HuH-7 (cell line): Measurements from ENCODE around the gene GPSM3.
"Not testable (repeated sequence)": the region's sequence is repeated elsewhere in the genome, so short reads cannot be mapped to it uniquely, and the experiment has no call there.

ENCODE experiments used
- DNase-seq: peaks from one replicate; pipeline ENCODE4 v3.0.0; 2011; ENCODE audit warnings: low spot score

Gene GPSM3, protein sequence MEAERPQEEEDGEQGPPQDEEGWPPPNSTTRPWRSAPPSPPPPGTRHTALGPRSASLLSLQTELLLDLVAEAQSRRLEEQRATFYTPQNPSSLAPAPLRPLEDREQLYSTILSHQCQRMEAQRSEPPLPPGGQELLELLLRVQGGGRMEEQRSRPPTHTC

DNA sequence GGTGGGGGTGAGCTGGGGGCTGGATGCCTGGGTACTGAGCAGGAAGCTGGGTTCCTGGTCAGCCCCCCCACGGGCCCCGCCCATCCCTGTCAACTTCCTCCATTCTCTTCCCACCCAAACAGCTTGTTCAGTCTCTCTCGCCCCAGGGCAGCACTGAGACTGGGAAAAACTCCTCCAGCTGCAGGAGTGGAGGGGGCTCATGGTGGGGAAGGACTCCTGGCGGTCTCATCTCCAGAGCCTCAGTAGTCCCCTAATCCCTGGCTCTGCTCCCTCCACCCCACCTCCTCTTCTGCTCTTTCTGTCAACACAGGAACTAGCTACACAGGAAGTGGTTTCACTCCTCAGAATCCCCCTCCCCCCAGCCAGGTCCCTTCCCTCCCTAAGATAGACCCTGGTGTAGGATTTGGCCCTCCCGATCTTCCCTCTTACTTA is at the start of gene GPSM3:
GPSM3 (minus strand) TSS at position 36 of the 432 bp plus-strand sequence. CDS start 130 bp downstream, outside the sequence.
- DNase-seq: no peak

DNA sequence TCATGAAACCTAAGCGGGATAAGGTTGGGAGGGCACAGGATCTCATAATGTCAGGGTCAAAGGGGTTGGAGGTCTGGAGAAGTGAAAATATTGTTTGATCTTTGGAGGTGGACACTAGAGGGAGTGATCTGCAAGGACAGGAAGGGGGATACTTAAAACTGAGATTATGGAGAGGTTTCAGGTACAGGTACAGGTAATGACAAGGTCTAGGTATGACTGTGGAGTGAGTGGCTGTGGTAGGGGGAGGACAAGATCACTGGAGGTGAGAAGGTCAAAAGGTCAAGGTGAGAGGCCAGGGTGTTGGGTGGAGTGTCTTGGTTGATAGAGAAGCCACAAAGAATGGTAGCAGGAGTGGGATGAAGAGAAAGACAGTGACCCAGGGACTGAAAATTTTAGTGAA is 48.2 kb upstream of the GPSM3 start:
- DNase-seq: no peak

DNA sequence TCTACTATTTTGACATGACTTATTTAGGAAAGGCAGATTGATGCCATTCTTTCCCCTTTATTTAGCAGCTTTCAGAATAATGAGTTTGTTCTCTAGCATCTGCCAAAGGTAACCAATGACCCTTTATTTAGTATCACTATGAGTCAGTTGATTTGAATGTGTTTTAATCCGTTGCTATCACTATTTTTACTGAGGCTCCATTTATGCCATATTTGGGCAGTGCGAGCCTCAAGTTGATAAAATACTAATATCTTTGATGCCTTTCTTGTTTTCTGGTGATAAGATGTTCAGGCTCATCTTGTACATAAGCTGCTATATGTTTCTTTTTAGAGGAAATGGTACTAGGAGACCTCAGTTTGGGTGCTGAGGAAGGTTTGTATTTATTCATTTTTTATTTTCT is 47.0 kb upstream of the GPSM3 start:
- no peak for DNase-seq

DNA sequence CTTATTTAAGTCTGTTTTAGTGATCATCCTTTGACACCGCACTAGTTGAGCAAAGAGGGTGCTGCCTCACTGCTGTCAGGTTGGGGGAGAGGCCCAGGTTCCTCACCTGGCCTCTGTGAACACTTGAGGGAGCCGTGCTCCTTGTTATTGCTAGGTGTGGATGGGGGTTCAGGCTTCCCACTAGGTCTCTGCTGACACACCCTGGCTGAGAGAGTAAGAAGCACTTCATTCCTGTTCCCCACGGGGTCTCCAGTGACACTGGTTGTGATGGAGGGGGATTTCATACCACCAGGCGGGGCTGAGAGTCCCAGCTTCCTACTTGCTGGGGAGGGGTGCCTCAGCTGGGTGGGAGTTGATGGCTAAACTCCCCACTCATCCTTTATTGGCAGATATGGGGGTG is 42.5 kb upstream of the GPSM3 start:
- DNase-seq: no peak

DNA sequence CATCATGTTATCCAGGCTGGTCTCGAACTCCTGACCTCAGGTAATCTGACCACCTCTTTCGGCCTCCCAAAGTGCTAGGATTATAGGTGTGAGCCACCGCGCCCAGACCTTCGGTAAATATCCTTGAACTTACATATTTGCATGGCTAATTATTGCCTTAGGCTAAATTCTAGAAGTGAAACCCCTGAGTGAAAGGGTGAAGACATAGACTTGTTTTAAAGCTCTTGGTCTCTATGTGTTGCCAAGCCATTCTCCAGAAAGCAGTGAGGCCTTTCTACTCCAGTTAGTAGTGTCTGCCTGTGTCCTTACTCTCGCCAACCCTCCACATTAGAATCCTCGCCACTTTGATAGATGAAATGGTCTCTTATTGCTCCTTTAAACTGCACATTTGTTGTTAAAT is 34.0 kb upstream of the GPSM3 start:
- DNase-seq: no peak

DNA sequence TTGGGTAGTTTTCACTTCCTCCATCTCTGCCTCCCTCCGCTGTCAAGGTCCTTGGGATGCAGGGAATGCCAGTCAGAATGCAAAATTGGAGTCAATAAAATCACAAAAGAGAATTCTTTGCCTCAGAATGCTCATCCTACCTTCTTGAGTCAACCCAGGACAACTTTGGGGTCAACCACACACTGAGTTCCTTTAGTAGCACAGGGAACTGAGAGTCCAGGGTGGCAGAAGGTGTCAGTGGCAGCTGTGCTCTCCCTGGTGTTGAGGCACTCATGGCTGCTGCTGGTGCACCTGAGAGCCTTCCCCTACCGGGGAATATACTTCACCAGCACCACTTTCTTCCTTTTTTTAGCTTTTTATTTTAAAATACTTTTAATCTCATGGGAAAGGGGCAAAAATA is 32.3 kb upstream of the GPSM3 start:
- no peak for DNase-seq

DNA sequence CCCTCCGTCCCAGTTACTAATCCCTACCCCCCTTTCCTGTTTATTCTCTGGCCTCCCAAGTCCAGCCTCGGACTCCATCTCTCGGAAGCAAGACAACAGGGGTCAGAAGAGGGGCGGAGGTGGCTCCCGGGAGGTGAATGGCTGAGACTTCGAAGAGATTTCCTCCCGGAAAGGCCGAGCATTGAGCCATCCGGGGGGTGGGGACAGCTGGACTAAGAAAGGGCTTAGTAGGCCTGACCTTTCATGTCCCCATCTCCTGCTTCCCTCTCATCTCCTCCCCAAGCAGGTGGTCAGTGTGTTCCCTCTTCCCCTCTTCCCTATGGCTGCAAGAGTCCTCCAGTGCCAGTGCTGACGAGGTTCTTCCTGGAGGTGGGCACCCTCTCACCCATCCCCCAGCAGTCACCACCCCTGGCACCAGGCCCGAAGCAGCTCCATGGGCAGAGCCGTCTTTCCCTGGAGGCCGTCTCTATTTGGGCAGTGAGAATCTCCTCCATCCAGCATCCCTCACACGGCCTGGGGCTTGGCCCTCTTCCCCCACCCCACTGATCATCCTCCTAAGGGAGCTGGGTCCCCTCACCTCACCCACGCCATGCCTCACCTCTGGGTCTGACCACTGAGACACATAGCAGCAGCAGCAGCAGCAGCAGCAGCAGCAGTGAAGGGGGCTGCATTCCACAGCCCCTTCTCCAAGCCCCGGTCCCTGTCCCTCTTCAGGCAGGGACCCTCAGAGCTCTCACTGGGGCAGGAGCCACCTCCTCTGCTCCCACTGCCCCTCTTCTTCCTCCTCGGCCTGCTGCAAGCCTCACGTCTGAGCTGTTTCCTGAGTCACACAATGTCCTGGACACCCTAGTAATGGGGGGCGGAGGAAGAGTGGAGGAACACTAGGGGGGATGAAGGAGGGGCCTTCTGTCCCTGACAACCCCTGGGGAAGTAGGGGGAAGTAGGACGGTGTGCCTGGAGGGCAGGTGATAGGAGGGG is 31.1 kb upstream of the GPSM3 start, which contains the start of gene NOTCH4:
NOTCH4 (minus strand) TSS at position 810 of the 978 bp plus-strand sequence; CDS start at position 671, 139 bp downstream.
- DNase-seq: no peak

DNA sequence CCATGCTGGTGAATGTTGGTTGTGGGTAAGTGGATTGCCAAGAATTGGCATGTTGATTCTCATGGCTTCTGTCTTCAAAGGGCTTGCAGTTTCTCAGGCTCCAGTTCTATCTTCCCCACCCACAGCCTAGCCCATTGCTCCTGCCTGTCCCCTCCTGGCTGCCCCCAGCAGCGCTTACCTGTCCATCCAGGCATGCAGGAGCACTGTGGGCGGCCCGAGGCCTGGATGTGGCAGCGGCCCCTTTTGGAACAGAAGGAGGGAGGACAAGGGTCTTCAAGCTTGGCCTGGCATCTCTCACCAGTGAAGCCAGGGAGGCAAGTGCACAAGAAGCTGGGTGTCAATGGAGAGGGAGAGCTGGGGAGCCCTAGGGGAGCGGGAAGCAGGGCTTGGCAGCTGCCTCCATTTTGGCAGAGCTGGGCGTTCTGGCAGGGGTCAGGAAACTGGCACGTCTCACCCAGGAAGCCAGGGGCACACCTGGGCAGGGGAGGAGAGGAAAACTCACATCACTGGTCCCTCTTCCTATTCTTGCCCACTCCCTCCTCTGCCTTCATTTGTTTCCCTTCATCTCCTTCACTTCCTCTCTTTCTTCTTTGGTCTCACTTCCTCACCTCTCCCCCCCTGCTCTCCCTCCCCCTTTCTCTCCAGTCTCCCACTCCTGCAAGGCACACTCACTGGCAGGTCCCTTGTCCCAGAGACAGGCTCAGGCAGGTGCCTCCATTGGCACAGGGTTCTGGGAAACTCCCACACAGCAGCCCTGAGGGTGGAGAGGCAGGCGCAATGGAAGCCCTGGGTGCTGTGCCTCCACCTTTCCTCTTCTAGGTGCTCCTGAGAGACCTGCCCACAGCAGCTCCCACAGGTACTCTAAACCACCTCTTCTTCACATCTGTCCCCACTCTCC is 30.1 kb upstream of the GPSM3 start:
- DNase-seq: no peak

DNA sequence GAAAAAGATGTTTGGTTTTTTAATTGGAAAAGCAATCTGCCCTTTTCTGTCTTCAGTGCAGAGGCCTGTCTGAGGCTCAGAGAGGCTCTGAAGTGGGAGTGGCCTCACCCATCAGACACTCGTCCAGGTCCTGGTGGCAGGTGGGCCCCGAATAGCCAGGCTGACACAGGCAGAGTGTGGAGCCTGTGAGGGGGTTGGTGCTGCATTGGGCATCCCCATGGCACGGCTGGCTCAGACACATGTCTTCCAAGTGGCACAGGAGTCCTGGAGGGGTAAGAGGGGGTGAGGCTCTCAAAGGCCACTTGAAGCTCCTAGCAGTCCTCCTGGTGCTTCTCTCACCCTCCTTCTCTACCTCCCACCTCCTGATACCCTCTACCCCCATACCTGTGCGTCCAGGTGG is 27.6 kb upstream of the GPSM3 start:
- no peak for DNase-seq

DNA sequence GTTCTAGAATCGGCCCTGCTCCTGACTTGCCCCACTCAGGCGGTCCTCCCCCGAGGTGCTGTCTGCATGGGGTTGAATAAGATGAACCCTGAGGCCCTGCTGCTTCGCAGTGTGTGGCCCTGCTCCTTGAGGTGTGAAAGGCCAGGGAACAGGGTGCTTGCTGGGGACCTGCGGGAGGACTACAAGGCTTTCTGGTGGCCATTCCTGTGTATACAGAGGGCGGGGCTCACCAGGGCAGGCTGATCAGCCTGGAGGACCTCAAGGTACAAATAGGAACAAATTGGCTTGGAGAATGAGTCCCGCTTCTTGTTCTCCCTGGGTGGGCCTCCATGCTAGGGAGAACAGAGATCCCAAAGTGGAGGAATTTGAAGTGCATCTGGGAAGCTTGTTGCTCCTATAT is 25.7 kb upstream of the GPSM3 start:
- no peak for DNase-seq

DNA sequence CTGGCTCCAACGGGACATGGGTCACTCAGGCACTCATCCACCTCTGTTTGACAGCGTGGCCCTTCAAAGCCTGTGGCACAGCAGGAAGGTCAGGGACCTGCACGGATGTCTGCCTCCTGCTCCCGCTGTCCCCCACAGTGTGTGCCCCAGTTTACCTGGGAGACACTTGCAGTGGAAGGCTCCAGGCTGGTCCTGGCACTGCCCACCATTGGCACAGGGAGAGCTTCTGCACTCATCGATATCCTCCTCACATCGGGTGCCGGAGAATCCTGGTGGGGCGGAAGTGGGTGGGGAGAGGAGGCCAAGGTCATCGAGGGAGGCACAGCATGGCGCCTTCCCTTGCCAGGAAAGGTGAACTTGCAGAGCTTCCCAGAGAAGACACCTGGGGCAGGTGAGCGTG is 24.6 kb upstream of the GPSM3 start:
- DNase-seq: no peak

DNA sequence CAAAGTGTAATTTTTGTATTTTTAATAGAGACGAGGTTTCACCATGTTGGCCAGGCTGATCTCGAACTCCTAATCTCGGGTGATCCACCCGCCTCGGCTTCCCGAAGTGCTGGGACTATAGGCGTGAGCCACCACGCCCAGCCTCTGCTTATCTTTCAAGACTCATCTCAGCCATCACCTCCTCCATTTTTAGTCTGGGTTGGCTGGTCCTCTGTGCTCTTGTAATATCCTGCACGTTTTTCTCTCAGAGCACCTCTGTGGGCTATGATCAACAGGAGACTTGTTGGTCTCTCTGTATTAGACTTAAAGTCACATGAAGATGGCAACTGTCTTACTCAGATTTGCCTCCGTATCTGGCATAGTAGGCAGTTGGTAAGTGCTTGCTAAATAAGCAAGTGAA is 23.8 kb upstream of the GPSM3 start:
- no peak for DNase-seq

DNA sequence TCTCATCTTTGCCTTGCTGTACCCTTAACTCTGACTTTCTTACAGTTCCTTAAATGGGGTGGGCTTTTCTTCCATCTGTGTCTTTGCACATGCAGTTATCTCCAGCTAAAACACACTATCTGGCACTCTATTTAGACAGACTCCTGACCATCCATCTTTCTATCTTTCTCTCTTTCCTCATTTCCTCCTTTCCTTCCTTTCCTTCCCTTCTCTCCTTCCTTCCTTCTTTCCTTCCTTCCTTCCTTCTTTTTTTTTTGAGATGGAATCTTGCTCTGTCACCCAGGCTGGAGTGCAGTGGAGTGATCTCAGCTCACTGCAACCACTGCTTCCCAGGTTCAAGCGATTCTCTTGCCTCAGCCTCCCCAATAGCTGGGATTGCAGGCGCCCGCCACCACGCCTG is 23.2 kb upstream of the GPSM3 start:
- DNase-seq: no peak

DNA sequence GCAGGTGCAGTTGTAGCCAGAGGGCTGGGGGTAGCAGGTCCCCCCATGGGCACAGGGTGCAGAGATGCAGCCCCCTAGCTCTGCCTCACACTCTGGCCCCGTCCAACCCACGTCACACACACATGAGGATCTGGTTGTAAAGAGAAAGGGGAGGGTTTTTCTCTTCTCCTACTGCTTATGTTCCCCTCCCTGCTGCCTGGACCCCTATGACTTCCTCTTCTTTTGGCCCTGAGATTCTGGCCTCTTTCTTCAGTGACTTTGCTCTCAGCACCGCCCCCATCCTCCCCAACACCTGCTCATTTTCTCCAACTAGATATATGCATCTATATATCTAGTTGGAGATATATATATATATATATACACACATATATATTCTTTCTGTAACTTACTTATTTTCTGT is 21.7 kb upstream of the GPSM3 start:
- no peak for DNase-seq

DNA sequence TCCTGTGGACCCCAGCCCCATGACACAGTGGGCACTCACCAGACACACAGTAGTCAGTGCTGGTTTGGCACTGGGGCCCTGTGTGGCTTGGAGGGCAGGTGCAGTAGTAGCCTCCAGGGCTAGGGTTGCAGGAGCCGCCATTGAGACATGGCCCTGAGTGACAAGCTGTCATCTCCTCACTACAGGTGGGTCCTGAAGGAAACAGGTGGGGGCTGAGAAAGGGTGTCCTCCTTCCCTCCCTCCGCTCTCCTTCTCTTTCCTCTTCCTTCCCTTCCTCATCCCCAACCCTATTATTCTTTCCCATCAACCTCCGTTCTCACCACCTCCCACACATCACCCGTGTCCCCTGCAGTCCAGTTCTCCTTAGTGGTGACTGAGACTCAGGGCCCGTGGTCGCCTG is 21.2 kb upstream of the GPSM3 start:
- DNase-seq: no peak

DNA sequence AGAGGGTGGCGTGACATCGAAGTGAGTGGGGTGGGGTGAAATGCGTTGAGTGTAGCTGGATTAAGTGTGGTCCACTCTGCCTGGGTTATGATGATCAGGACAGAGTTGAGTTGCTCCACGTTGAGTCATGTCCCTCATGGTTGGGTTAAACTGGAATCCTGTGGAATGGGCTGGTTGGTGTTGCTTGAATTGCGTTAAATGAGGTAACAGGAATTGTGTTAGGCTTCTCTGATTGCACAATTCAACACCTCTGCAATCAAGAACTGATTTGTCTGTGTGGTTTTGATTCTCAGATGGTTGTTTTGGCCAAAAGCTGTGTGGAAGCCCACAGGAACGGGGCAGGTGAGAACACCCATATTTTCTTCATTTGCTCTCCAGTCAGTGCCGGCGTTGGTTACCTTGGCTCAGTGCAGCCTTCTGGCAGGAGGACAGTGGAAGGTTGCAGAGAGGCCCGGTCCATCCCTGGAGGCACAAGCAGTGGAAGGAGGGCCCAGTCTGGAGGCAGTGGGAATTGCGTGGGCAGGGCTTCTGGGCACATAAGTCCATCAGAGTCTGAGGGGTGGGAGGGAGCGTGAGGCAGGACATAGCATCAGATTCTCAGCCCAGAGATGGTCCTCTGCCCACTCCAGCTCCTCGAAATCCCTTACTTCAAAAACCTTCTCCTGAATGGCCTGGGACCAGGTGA is 19.8 kb upstream of the GPSM3 start:
- no peak for DNase-seq

DNA sequence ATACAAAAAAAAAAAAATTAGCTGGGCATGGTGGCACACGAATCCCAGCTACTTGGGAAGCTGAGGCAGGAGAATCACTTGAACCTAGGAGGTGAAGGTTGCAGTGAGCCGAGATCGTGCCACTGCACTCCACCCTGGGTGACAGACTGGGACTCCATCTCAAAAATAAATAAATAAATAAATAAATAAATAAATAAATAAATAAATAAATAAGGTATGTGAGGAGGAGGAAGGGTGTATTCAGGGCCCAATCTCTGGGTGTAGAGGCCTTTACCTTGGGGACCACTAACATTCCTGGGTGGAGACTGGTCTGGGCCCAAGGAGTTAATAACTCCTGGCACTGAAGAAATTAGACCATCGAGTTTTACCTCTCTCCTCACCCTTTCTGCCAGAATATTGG is 19.0 kb upstream of the GPSM3 start:
- not testable (repeated sequence) for DNase-seq

DNA sequence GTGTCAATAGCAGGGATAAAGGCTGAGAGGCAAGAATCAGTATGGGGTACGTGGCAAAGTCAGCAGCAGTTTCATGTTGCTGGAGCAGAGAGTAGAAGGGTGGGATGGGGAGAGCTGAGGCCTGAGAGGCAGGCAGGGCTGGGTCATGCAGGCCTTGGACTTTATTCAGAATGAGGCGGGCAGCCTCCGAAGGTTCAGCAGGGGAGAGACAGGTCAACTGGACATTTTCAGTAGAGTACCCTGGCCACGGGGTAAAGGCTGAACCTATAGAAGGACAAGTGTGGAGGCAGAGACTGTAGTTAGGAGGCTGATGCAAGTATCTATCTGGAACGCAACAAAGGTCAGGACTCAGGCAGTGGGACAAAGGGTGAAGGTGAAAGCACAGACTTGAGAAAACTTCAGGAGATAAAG is 17.8 kb upstream of the GPSM3 start:
- no peak for DNase-seq

DNA sequence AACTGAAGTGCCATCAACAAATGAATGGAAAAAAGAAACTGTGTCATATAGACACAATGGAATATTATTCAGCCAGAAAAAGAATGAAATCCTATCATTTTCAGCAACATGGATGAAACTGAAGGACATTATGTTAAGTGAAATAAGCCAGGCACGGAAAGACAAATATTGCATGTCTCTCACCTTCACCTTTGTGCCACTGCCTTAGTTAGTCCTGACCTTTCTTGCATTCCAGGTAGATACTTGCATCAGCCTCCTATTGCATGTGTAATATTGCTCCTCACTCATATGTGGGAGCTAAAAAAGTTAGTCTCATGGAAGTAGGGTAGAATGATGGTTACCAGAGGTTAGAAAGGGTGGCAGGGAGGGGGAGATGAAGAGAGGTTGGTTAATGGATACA is 16.6 kb upstream of the GPSM3 start:
- no peak for DNase-seq

DNA sequence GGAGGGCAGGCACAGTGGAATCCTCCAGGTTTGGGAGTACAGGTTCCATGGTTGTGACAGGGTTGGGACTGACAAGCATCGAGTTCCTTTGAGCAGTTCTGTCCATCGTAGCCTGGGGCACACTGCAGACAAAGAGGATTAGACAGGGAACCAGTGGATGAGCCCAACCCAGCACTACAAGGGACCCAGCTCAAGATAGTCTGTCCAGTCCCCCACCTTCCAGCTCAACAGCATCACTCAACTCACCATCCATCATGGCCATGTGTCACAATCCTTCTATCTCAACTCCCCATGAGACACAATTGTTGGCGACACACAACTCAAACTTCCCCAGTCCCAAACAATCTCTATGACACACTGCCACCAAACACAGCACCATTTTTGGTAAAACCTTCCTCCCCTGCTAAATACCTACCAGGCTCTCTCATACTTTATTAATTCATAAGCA is 11.8 kb upstream of the GPSM3 start:
- no peak for DNase-seq

DNA sequence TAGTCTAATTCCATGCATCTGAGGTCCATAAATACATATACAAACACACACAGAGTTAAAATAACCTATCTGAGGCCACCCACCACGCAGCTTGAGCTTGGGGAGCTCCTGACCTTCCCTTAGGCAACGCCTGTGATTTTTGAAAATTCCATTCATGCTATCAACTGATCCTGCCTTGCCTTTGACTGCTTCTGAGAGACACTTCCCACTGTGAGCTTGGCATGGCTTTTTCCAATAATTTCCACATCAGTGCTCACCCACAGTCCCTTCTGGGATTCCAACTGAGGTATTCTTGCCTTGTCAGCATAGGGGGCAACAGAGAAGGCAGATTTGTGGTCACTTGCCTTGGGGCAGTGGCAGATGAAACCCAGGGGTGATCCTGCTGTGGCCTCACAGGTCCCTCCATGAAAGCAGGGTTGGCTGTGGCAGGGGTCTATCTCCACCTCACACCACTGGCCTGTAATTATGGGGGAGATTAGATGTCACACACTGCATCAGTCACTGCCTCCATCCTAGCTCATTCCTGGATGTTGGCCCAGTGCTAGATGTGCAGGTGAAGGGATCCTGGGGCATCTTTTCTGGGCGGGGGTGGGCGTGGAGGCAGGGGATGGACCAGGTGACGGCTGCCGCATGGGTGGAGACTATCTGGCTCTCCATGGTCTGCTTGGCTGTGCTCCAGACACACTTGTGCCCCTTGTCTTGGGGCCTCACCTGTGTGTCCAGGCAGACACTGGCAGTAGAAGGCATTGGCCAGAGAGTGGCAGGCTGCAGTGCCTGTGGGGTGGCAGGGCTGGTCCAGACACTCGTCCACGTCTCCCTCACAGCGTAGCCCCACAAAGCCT is 11.2 kb upstream of the GPSM3 start:
- no peak for DNase-seq
